Left lung (tissue), 10 donors: ENCODE data around the gene KNCN. TPM values are rescaled to one million over a fixed set of nuclear protein-coding genes. Genes with fewer than 3 reads are reported as not detected.

ENCODE experiments used
- ATAC-seq: fragments of 200-7000 bp; cut with Tn5 transposase; one replicate; pipeline ENCODE4 v1.9.1; 2020; ENCODE audit warnings: moderate library complexity
- DNase-seq, 4 donors: peaks; one replicate each; pipeline ENCODE4 v3.0.0-alpha.2; 2013 to 2020
- H3K27ac ChIP-seq, 2 donors: fragments of 200-600 bp; sonication (generic) in 1 of 2; one replicate each; pipeline versions ENCODE4 v1.5.0 to v1.8.0; 2020 to 2021
- H3K27me3 ChIP-seq, 2 donors: fragments of 200-600 bp; sonication (generic) in 1 of 2; one replicate each; pipeline versions ENCODE4 v1.5.0 to v1.8.0; 2020 to 2021
- H3K36me3 ChIP-seq, 2 donors: fragments of 200-600 bp; sonication (generic) in 1 of 2; one replicate each; pipeline versions ENCODE4 v1.5.0 to v1.8.0; 2020 to 2021
- H3K4me1 ChIP-seq, 2 donors: fragments of 200-600 bp; one replicate each; pipeline ENCODE4 v1.8.0; 2021
- H3K4me3 ChIP-seq, 2 donors: fragments of 200-600 bp; sonication (generic) in 1 of 2; one replicate each; pipeline versions ENCODE4 v1.5.0 to v1.8.0; 2020 to 2021; ENCODE audit warnings: mild to moderate bottlenecking in 1 of 2
- H3K9me3 ChIP-seq, 2 donors: fragments of 200-600 bp; sonication (generic) in 1 of 2; one replicate each; pipeline versions ENCODE4 v1.5.0 to v1.8.0; 2020 to 2021
- intact Hi-C, 2 donors: fragments of 100-400 bp; cut with DNase I; formaldehyde crosslinking; loops; one replicate each; pipeline versions ENCODE4 v1.11.2 to v1.14.2; 2022
- polyA plus RNA-seq, 6 donors: library from polyadenylated mRNA; unstranded; fragments of 120-200 nt; gene quantifications; one replicate each; pipeline ENCODE4 v1.2.1, GENCODE V29; 2013; ENCODE audit not compliant: insufficient read length in 6 of 6
- total RNA-seq, 2 donors: library from RNA; stranded (reverse); fragmentation: NEBNext Ultra II Directional; extraction: Animal tissue kit (Norgen Biotek cat#: 25700); gene quantifications; one replicate each; pipeline ENCODE4 v1.2.1, GENCODE V29; 2021
- TF ChIP-seq, protein P1 (sequence below), 2 donors: fragments of 200-600 bp; sonication (generic) in 1 of 2; IDR thresholded peaks; one replicate each; pipeline versions ENCODE4 v1.5.0 to v1.8.0; 2021; ENCODE audit warnings: antibody characterized with exemption in 2 of 2
- donor health status: DM: no; HTN: yes; CAD: no.
- donor health status: DM: no; HTN: no; CAD: no.

The KNCN gene
- total and polyA plus RNA-seq, 8 donors = 0.07 to 0.34 (median 0.20) TPM; not detected in 5

DNA sequence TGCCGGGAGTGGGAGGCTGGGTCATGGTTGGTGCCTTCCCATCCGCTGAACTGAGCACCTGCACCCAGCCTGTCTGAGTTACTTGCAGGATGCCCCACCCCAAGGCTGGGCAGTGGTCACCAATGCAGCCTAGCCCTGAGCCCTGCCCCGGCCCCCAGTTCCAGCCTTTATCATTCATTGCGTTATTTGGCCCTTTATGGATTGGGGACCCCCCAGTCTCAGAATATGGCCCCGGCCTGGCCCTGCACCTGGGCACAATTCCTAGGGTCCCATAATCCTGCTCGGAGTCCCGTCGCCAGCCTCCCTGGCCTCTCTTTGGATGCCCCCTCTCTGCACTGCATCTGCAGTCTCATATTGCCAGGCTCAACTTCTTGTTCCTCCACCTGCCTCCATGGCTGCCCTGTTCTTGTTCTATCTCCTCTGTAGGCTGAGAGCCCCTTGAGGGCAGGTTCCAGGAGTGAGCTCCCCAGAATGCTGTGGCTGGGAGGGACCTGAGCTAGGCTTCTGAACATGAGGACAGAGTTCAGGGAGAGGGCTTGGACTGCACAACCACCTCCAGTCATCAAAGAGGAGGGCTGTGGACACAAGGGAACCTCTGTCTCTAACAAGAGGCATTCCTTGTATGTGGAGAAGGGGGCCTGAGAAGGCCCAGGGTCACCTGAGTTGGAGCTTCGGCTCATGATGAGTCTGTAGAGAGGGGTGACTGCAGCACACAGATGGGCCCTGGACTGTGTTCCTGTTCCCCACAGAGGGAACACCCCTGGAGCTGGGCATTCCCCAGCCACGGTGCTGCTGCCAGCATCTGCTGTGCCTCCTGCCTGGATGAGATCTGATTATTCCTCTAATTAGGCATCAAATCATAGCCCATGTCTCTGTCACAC lies 1.1 kb upstream of the KNCN start:
- H3K36me3 ChIP-seq = peaks cover 0 to 7% of the 10 kb centered on the region in 2 donors
- intact Hi-C loops = no loop called here
- no peak overlapping the region for H3K4me3 ChIP-seq
- ATAC-seq (no peak), DNase-seq (no peak)
- TF ChIP-seq, protein P1, sequence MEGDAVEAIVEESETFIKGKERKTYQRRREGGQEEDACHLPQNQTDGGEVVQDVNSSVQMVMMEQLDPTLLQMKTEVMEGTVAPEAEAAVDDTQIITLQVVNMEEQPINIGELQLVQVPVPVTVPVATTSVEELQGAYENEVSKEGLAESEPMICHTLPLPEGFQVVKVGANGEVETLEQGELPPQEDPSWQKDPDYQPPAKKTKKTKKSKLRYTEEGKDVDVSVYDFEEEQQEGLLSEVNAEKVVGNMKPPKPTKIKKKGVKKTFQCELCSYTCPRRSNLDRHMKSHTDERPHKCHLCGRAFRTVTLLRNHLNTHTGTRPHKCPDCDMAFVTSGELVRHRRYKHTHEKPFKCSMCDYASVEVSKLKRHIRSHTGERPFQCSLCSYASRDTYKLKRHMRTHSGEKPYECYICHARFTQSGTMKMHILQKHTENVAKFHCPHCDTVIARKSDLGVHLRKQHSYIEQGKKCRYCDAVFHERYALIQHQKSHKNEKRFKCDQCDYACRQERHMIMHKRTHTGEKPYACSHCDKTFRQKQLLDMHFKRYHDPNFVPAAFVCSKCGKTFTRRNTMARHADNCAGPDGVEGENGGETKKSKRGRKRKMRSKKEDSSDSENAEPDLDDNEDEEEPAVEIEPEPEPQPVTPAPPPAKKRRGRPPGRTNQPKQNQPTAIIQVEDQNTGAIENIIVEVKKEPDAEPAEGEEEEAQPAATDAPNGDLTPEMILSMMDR (IDR thresholded peaks at IDR 0.05) = no peak
- H3K27me3 ChIP-seq = peaks cover 0 to 33% of the 10 kb centered on the region in 2 donors
- peaks cover 0 to 3% of the 10 kb centered on the region in 2 donors for H3K4me1 ChIP-seq
- no peak overlapping the region for H3K27ac ChIP-seq
- no peaks in the 10 kb centered on the region for H3K9me3 ChIP-seq

DNA sequence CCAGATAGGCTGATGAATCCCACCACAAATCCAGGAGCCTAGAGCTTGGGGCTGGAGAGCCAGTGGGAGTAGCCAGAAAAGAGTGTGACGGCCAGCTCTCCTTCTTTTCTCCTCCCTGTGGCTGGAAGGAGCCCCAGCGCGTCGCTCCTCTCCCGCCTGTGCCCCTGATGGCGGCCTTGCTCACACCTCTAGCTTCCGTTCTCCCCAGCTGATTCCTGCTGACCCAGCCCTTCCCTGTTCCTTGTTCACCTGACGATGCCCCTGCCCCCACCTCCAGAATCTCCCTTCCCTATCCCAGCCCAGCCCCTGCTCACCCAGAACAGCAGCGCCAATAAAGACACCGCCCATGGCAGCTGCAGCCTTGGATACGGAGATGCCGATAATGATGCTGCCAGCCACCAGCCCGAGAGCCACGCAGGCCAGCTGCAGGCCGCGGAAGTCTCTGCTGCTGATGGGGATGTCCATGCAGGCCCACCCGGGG lies 656 bp downstream of the KNCN start:
- no peak overlapping the region for H3K27ac ChIP-seq
- no peak overlapping the region for H3K4me3 ChIP-seq
- DNase-seq = peak in 1 of 4 donors; percentile 46
- no peaks in the 10 kb centered on the region for H3K36me3 ChIP-seq
- TF ChIP-seq, protein P1 (IDR thresholded peaks at IDR 0.05) = no peak
- no peak for ATAC-seq
- H3K9me3 ChIP-seq = no peaks in the 10 kb centered on the region
- intact Hi-C loops = no loop called here
- H3K4me1 ChIP-seq = no peaks in the 10 kb centered on the region
- peaks cover 0 to 50% of the 10 kb centered on the region in 2 donors for H3K27me3 ChIP-seq

DNA sequence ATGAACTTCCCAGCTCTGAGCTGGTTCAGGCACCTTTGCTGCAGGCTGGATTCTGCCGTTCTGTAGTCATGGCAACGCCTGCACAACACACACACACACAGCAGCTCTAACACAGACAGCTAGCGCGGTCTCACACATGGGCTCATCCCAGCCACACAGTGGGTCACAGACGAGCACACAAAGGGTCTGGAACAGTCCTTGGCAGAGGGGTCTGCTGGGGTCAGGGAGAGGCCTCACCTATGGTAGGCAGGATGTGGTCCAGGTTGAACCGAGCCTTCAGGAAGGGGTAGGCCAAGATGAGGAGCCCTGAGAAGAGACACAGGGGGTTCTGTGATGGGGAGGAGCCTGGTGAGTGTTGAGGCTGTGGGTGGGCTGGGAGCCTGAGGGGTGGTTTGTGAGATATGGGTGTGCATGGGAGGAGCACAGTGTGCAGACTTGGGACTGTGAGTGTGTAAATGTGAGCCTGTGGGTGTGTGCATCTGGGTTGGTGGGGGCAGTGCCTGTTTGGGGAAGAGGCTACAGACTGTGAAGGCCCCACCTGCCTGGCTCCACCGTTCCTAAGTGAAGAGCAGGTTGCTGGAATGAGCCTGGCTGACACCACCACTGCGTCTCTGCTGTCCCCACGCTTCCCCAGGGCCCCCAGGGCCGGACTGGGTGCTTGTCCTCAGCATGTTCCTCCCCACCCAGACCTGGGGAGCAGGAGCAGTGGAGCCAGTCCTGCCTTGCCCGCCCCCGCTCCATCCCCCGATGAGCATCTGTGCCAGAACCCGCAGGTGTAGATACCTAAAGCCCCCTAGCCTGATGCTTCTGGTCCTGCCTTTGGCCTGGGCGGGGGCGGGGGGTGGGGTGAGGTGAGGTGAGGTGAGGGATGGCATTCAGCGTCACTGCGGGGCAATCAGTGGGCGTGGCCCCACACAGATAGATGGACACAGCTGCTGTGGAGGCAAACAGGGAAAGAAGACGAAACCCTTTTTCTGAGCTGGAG lies 1.5 kb downstream of the KNCN start:
- intact Hi-C loops = no loop called here
- TF ChIP-seq, protein P1 (IDR thresholded peaks at IDR 0.05) = no peak
- Histone ChIP-seq H3K27ac (no peak overlapping the region), H3K27me3 (peaks cover 2 to 58% of the 10 kb centered on the region in 2 donors), H3K9me3 (no peaks in the 10 kb centered on the region), H3K4me1 (no peaks in the 10 kb centered on the region), H3K36me3 (no peaks in the 10 kb centered on the region), H3K4me3 (no peak overlapping the region)
- DNase-seq (peak in 2 of 4 donors; percentile 66 to 73), ATAC-seq (peak; percentile 38)

DNA sequence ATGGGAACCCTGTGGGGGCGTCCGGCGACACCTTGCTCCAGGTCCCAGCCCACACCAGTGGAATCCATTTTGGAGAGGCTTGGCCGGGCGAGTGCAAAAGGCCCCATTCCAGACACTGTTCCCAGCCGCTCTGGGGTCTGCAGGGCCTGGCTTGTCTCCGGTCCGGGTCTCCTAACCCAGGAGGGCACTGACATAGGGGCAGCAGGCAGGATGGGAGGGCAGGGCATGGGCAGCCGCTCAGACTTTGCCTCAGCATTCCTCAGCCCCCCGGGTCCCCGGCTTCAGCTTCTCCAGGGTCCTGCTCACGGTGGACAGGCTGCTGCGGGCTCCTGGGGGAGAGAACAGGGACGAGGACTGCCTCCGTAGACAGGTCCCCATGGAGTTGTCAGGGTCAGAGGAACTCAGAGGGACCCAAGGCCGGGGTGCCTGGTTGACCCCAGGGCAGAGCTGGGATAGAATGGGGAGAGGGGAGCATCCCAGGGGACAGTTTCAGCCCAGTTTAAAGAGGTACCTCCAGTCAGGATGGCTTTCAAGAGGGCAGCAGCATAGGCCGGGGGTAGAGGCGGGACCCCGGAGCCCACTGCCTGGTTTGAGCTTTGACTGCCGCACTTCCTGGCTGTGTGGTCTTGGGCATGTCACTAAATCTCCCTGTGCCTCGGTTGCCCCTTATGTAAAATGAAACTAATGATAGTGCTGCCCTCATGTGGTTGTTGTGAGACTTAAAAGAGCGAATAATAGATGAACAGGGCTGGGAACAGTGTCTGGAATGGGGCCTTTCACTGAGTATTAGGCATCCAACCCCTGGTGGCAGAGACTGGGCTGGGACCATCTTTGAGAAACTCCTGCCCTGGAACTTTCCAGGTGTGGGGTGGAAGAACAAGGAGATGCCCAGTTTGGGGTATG lies 3.7 kb downstream of the KNCN start:
- Histone ChIP-seq H3K36me3 (no peaks in the 10 kb centered on the region), H3K4me1 (peaks cover 0 to 5% of the 10 kb centered on the region in 2 donors), H3K27ac (no peak overlapping the region), H3K9me3 (no peaks in the 10 kb centered on the region), H3K27me3 (peaks cover 22 to 81% of the 10 kb centered on the region in 2 donors), H3K4me3 (no peak overlapping the region)
- ATAC-seq = peak; percentile 63
- intact Hi-C loops = no loop called here
- DNase-seq = peak in 1 of 4 donors; percentile 62
- TF ChIP-seq, protein P1 (IDR thresholded peaks at IDR 0.05) = peak in 1 of 2 donors; percentile 21
